Lung (tissue), 12 donors: Measurements from ENCODE around the gene TCEAL8. TPM values are rescaled to one million over a fixed set of nuclear protein-coding genes. Genes with fewer than 3 reads are reported as not detected.

ENCODE experiments used
- ATAC-seq: fragments of 200-7000 bp; cut with Tn5 transposase; one replicate; pipeline ENCODE4 v1.9.1; 2020; ENCODE audit warnings: moderate number of reproducible peaks; ENCODE audit not compliant: insufficient read depth, low FRiP score
- DNase-seq, 3 donors: peaks; one replicate each; pipeline ENCODE4 v3.0.0-alpha.2; 2013 to 2017
- H3K27ac ChIP-seq, 2 donors: one replicate each; pipeline ENCODE4 v1.5.1; 2013; ENCODE audit warnings: mild to moderate bottlenecking in 2 of 2, moderate library complexity in 2 of 2, control low read depth in 1 of 2, inconsistent platforms in 1 of 2, low read depth in 1 of 2, low read length in 1 of 2
- H3K27me3 ChIP-seq, 3 donors: one replicate each; pipeline ENCODE4 v1.5.1; 2013; ENCODE audit warnings: low read length in 2 of 3; ENCODE audit not compliant: control insufficient read depth in 3 of 3, insufficient read depth in 3 of 3
- H3K36me3 ChIP-seq, 4 donors: one replicate each; pipeline ENCODE4 v1.5.1; 2013; ENCODE audit warnings: low read length in 4 of 4, mild to moderate bottlenecking in 1 of 4, moderate library complexity in 1 of 4; ENCODE audit not compliant: control insufficient read depth in 4 of 4, insufficient read depth in 4 of 4
- H3K4me1 ChIP-seq, 5 donors: one replicate each; pipeline ENCODE4 v1.5.1; 2013; ENCODE audit warnings: low read length in 5 of 5, mild to moderate bottlenecking in 2 of 5, moderate library complexity in 1 of 5; ENCODE audit not compliant: control insufficient read depth in 5 of 5, insufficient read depth in 5 of 5
- H3K4me3 ChIP-seq: one replicate; pipeline ENCODE4 v1.5.1; 2013; ENCODE audit warnings: mild to moderate bottlenecking, control low read depth, moderate library complexity
- H3K9ac ChIP-seq, 2 donors: one replicate each; pipeline ENCODE4 v1.5.1; 2013; ENCODE audit warnings: low read length in 2 of 2, control low read depth in 1 of 2; ENCODE audit not compliant: insufficient read depth in 1 of 2
- H3K9me3 ChIP-seq, 4 donors: one replicate each; pipeline ENCODE4 v1.5.1; 2013; ENCODE audit warnings: low read length in 3 of 4, mild to moderate bottlenecking in 1 of 4, moderate library complexity in 1 of 4; ENCODE audit not compliant: control insufficient read depth in 4 of 4, insufficient read depth in 3 of 4
- CTCF ChIP-seq: IDR thresholded peaks from 2 replicates; pipeline ENCODE4 v1.5.1; 2012; ENCODE audit warnings: mild to moderate bottlenecking; ENCODE audit errors: control extremely low read depth, extremely low read depth
- WGBS, 2 donors: extraction: QIAGEN DNeasy Blood & Tissue Kit; methylation state at CpG; one replicate each; pipeline ENCODE4 v1.1.7; 2013; 5-methylcytosine and 5-hydroxymethylcytosine counted together
- polyA plus RNA-seq, 2 donors: library from polyadenylated mRNA; stranded (reverse); fragments of 200-250 nt; gene quantifications; one replicate each; pipeline ENCODE4 v1.2.1, GENCODE V29; 2013
- total RNA-seq, 2 donors: library from RNA; depleted of rRNA in 1 of 2; stranded (reverse); fragments of >200 nt in 1 of 2; gene quantifications; one replicate each; pipeline ENCODE4 v1.2.1, GENCODE V29; 2014 to 2021
- donor health status: control.
- donor health status: control.
- donor health status: Bipolar disorder and iron deficiency.
- donor health status: healthy.
- donor health status: DM: yes; HTN: yes; CAD: no.

TCEAL8 gene
- total and polyA plus RNA-seq, 4 donors = 40.7 to 86.9 (median 50.7) TPM

GRCh38 chrX:103254171-103254824 lies 657 bp downstream of the TCEAL8 start:
- peak; percentile 71 for ATAC-seq
- DNase-seq = peak; percentile 74 to 88 (median 75)
- WGBS, 2 donors = 0 to 18% methylated on average over 20 to 22 of the region's 22 CpGs

GRCh38 chrX:103253608-103254007 lies 1.3 kb downstream of the TCEAL8 start:
- ATAC-seq = no peak
- DNase-seq = peak in 1 of 3 donors; percentile 11
- TF ChIP-seq CTCF = no peak
- Histone ChIP-seq H3K9ac (peak overlapping the region in 1 of 2 donors; percentile 36), H3K9me3 (no peaks in the 10 kb centered on the region), H3K4me3 (no peak overlapping the region), H3K4me1 (peaks cover 0 to 7% (median 0%) of the 10 kb centered on the region in 5 donors), H3K27ac (peak overlapping the region; percentile 39 to 60), H3K36me3 (peaks cover 0 to 2% (median 0%) of the 10 kb centered on the region in 4 donors), H3K27me3 (peaks cover 3 to 21% (median 5%) of the 10 kb centered on the region in 3 donors)
- 15 to 46% methylated on average over 8 of the region's 8 CpGs for WGBS, 2 donors

More at GRCh38 chrX:103254171-103254824, 657 bp downstream of the TCEAL8 start:
- no peaks in the 10 kb centered on the region for H3K9me3 ChIP-seq
- peaks cover 0 to 2% (median 0%) of the 10 kb centered on the region in 4 donors for H3K36me3 ChIP-seq
- peak overlapping the region; percentile 71 to 91 for H3K9ac ChIP-seq
- peaks cover 0 to 7% (median 0%) of the 10 kb centered on the region in 5 donors for H3K4me1 ChIP-seq
- peaks cover 3 to 28% (median 12%) of the 10 kb centered on the region in 3 donors for H3K27me3 ChIP-seq
- no peak for TF ChIP-seq CTCF
- peak overlapping the region; percentile 16 for H3K4me3 ChIP-seq
- peak overlapping the region; percentile 60 to 89 for H3K27ac ChIP-seq

- H3K9ac ChIP-seq = no peak overlapping the region
- H3K27ac ChIP-seq = no peak overlapping the region
- no peak for TF ChIP-seq CTCF
- 63 to 81% methylated on average over 5 of the region's 5 CpGs for WGBS, 2 donors
- H3K36me3 ChIP-seq = peaks cover 0 to 2% (median 0%) of the 10 kb centered on the region in 4 donors
- H3K9me3 ChIP-seq = no peaks in the 10 kb centered on the region
- no peak overlapping the region for H3K4me3 ChIP-seq
- DNase-seq (no peak), ATAC-seq (no peak)
- peaks cover 3 to 14% (median 4%) of the 10 kb centered on the region in 3 donors for H3K27me3 ChIP-seq
- peaks cover 0 to 7% (median 0%) of the 10 kb centered on the region in 5 donors for H3K4me1 ChIP-seq
Measured at GRCh38 chrX:103250977-103251376, 4.0 kb downstream of the TCEAL8 start.
